HG03521 (cell line): ENCODE results near the gene RBBP4.
A peak's percentile ranks its signal among the peaks of the same experiment; 100 is the strongest.
"Not testable (repeated sequence)": the region's sequence is repeated elsewhere in the genome, so short reads cannot be mapped to it uniquely, and the experiment has no call there.

Experiments
- ATAC-seq: cut with Tn5 transposase; IDR thresholded peaks from one replicate; pipeline ENCODE4 v1.9.1; 2021; ENCODE audit warnings: mild to moderate bottlenecking, moderate library complexity; ENCODE audit not compliant: unreplicated experiment

RBBP4 gene

GRCh38 chr1:32636914-32637645 is 13.9 kb upstream of the RBBP4 start:
- no peak for ATAC-seq

- no peak for ATAC-seq
Measured at GRCh38 chr1:32639489-32640075, 11.4 kb upstream of the RBBP4 start.

- not testable (repeated sequence) for ATAC-seq
Measured at GRCh38 chr1:32642292-32642827, 8.6 kb upstream of the RBBP4 start.

GRCh38 chr1:32644426-32644825 is 6.6 kb upstream of the RBBP4 start:
- no peak for ATAC-seq

- no peak for ATAC-seq
Measured at GRCh38 chr1:32647308-32648134, 3.5 kb upstream of the RBBP4 start.

GRCh38 chr1:32650248-32650751 is 708 bp upstream of the RBBP4 start, which contains the start of gene ZBTB8OS:
TSS of gene ZBTB8OS (minus strand) at chr1:32650550. CDS start at chr1:32650529, 21 bp downstream.
- ATAC-seq = peak; percentile 52

- ATAC-seq = peak; percentile 14
Measured at GRCh38 chr1:32651461-32652073, 559 bp downstream of the RBBP4 start.

GRCh38 chr1:32652244-32652962 is 1.4 kb downstream of the RBBP4 start:
- ATAC-seq = no peak

- ATAC-seq = no peak
Measured at GRCh38 chr1:32659581-32659980, 8.6 kb downstream of the RBBP4 start.

- no peak for ATAC-seq
Measured at GRCh38 chr1:32665915-32666314, 14.9 kb downstream of the RBBP4 start.

- ATAC-seq = no peak
Measured at GRCh38 chr1:32666901-32667566, 16.0 kb downstream of the RBBP4 start.

- not testable (repeated sequence) for ATAC-seq
Measured at GRCh38 chr1:32668716-32669115, 17.7 kb downstream of the RBBP4 start.

GRCh38 chr1:32676945-32677344 is 25.9 kb downstream of the RBBP4 start:
- ATAC-seq = no peak

- ATAC-seq = not testable (repeated sequence)
Measured at GRCh38 chr1:32679993-32680392, 29.0 kb downstream of the RBBP4 start.

GRCh38 chr1:32680642-32681041 is 29.6 kb downstream of the RBBP4 start:
- no peak for ATAC-seq

GRCh38 chr1:32681509-32681908 is 30.5 kb downstream of the RBBP4 start:
- ATAC-seq = no peak

GRCh38 chr1:32681999-32682398 is 31.0 kb downstream of the RBBP4 start:
- ATAC-seq = no peak

GRCh38 chr1:32683397-32683796 is 32.4 kb downstream of the RBBP4 start:
- ATAC-seq = no peak

GRCh38 chr1:32684167-32684811 is 33.3 kb downstream of the RBBP4 start:
- ATAC-seq = no peak
